HG03442 (cell line): ENCODE results near the gene AP3S2.
"Not testable (repeated sequence)": the region's sequence is repeated elsewhere in the genome, so short reads cannot be mapped to it uniquely, and the experiment has no call there.

ENCODE experiments used
- ATAC-seq: cut with Tn5 transposase; IDR thresholded peaks from one replicate; pipeline ENCODE4 v1.9.1; 2021; ENCODE audit warnings: mild to moderate bottlenecking, moderate library complexity; ENCODE audit not compliant: unreplicated experiment

AP3S2 gene

DNA sequence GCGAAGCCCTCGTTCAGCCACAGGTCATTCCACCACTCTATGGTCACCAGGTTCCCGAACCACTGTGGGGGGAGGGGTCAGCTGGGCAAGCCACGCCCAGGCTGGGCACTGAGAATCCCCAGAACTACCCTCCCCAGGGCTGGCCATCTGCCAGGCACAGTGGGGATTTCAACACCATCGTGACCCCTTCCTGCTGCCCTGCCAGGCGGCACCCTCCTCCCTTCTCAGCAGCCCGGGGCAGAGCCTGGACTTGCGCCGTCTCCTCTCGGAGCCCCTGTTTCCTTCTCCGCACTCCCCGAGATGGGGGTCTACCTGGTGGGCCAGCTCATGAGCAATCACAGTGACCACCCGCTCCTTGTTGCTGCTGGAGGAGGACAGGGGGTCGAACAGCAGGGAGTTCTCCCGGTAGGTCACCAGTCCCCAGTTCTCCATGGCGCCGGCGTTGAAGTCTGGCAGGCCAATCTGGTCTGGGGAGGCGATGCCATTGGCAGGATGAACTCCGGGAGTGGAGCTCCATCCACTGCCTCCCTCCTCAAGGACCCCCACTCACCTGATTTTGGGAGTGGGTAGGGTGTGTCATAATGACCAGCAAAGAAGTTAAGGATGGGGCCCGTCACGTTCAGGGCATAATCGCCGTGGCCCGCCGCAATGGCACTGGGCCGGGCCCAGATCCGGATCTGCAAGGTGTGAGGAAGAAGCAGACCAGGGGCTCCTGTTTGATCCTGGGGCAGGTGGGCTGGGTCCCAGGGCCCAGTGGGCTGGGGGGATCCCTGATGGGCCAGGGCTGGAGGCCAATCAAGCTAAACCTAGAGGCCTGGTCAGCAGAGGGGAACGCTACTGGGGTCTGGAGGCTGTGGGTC, 89.6 kb downstream of the AP3S2 start:
- no peak for ATAC-seq

DNA sequence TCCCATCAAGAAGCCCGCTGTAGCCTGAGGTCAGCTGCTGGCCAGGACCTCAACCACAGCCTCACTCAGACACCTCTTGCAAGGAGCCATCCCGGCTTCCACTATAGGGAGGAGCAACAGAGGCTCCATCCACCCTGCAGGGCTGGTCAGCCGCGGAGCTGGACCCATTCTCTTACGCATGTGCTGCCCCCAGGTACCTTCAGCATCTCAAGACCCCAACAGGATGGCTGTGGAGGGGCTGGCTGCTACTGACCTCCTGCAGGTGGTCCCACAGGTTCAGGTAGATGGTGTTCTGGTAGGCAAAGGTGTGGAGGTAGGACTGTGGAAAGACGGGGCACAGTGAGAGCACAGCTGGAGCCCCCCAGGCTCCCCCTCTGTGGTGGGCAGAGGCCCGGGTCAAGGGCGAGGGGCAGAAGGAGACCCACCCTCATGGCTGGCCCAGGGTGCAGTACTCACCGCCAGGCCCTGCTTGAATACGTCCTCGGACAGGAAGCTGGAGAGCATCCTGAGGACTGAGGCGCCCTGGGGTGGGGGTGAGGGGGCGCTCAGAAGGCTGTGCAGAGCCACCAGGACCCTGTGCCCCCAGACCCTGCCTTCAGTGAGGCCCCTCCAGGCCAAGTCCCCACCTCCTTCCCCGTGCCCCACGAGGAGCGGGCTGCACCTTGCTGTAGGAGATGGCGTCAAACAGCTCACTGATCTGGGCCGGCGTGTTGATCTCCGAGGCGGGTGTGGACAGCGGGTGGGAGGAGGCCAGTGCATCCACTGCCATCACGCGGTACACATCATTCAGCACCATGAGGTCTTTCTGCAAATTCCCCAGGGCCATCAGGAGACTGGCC, 90.6 kb downstream of the AP3S2 start:
- no peak for ATAC-seq

DNA sequence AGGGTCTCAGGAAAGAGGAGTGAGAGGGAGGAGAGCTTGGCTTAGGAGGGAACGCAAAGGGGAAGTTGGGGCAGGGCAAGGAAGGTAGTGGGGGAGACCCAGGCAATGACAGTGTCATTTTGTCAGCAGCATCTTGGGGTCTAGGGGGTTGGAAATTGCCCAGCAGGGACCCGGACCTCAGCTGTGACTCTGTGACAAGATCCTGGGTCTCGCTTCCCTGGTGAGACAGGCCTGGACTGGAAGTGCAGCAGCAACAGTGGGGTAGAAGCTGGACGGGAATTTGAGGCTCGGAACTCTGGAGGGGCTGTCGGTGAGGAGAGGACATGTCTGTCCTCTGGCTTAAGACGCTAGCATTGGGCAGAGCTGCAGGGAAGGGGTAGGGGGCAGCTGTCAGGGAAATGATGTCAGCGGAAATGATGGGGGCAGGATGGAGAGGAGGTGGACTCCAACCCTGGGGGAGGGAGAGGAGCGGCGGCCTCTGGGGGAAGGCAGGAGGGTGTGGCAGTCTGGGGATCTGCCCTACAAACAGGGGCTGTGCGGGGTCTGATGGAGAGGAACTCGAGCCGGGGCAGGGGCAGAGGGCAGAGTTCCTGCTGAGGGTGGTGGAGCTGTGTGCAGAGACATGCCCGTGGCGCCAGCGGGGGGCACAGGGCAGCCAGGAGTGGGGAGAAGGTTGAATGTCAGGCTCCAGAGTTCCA, 91.4 kb downstream of the AP3S2 start:
- ATAC-seq, result no peak

DNA sequence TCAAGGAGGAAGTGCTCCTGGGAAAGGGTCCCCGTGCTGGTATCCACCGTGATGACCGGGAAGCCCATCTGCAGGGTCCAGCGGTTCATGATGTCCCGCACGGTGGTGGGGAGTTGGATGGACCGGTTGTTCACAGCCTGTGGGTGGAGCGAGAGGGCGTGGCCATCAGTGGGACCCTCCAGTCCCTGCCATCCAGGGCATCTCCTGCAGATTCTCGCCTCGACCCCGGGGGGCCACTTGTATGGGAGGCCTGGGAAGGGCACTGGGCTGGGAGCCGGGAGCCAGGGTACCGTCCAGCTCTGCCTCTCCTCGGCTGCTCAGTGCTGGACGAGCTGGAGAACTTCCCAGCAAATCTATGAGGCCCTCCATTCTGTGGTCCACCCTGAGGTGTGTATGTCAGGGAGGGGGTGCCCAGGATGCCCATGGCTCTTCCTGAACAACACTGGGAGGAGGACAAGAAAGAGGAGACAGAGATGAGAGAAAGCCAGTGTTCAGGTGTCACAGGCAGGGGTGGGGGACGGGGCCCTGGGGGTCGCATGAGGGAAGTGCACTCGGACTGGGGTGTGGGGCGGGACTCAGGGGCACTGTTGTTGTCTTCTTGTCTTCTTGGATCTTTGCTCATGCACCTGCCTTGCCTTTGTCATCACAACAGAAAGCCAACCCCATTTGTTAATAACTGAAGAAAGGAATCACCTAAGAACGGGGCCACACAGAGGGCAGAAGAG, 92.2 kb downstream of the AP3S2 start:
- no peak for ATAC-seq

DNA sequence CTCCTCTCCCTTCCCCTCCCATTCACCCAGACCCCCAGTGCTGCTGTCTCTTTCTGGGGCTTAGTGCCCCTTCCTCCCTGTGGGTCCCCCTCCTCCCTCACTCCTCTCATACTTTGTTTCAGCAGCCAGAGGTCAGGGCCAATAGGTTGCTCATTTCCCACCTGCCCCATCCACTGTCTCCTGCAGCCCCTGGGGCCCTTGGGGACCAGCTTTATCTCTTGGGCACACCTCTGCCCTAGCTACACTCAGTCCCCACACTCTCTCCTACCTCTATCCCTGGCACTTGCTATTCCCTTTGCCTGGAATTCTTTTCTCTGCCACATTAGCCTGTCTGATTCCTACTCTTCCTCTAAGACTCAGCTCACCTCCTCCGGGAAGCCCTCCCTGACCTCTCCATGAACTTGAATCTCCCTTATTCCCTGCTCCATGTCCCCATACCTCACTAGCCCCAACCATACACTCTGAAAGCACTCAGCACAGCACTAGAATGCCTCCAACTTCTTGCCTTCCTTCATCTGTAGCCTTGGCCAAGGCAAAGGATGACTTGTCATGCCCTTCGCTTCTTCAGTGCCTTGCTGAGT, 93.8 kb downstream of the AP3S2 start:
- no peak for ATAC-seq

DNA sequence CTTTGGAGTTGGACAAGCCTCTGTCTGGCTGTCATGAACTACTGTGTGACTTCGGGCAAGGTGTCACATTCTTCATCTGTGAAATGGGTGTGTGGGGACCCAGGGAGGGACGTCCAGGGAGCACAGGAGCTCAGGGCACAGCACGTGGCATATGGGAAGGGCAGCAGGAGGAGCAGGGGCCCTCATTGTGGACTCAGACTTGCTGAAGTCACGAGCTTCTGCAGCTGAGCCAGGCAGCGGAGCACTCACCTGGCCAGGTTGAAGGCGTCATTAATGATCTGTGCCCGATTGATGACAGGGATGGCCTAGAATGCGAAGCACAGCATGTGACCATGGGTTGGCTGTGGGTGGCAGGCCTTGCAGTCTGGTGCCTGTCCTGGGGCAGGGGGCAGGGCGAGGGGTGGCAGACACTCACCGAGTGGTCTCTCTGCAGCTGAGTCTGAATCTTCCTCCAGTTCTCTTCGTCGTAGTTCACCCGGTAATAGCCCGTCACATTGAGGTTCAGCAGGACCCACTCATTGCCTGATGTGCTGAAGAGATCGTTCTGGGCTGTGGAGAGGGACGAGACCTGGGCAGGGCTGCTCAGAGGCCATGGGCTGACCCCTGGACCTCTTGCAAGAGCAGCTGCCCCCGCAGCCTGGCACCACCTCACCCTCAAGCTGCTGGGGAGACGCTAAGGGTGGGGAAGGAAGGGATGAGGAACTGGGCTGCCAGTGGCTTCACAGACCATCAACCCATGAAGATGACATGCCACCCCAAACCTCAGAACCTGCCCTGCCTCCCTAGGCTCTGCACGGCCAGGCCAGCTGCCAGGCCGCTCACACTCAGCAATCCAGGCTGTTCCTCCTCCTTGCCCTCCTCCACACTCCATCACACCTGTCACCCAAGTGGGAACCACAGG, 94.5 kb downstream of the AP3S2 start:
- no peak for ATAC-seq

DNA sequence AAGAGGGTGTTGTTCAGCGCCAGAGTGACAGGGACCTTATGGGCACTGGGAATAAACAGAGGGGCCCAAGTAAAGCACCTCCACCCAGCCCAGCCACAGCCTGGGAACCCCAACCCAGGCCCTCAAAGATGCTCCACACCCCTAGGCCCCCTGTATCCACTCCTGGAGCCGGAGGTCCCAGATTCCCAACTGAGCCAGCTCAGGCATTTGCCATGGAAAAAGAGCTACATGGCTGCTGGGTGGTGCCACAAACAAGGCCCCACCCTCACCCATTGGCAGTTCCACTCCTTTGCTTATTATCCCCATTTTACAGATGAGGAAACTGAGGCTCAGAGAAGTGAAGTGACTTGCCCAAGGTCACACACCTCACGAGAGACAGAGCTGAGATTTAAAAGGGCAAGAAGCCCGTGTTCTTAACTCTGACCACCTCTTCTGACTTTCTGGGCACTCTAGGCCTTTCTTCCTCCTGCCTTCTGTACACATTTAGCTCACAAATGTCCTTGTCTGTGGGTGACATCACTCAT, 96.1 kb downstream of the AP3S2 start:
- ATAC-seq, result no peak

DNA sequence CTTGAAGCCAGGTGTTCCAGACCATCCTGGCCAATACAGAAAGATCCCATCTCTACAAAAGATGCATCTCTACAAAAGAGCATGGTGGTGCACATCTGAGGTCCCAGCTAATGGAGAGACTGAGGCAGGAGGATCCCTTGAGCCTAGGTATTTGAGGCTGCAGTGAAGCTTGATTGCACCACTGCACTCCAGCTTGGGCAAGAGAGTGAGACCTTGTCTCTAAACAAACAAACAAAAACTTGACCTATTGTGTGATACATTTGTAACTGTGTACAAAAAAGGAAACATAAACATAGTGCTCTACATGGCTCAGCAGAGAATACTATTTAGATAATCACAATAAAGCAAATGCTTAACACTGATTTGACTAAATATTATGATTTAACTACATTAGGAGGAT, 97.8 kb downstream of the AP3S2 start:
- no peak for ATAC-seq

DNA sequence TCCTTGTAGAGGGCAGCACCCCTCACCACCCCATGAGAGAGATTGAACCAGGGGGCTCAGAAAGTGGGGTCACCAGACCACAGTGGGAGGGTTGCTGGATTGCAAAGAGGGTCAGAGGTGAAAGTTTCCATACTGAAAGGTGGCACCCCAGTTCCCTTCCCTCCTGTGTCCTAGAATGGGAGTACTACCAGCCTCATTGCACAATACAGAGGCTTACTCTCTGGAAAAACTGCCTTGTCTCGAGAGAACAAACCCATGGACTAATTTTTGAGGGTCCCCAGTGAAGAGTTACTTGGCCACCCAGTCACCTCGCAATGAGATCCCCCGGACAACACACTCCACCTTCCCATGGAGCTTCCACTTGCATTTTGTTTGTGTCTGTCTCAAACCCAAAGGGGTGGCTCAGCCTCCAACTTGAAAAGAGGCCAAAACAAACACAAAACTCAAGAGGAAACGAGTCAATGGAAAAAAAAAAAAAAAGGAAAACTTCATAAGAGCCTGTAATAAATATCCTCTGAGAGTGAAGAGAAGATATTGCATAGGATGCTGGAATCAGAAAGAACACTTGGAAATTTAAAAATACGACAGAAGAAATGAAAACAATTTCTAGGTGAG, 99.1 kb downstream of the AP3S2 start:
- ATAC-seq, result no peak

DNA sequence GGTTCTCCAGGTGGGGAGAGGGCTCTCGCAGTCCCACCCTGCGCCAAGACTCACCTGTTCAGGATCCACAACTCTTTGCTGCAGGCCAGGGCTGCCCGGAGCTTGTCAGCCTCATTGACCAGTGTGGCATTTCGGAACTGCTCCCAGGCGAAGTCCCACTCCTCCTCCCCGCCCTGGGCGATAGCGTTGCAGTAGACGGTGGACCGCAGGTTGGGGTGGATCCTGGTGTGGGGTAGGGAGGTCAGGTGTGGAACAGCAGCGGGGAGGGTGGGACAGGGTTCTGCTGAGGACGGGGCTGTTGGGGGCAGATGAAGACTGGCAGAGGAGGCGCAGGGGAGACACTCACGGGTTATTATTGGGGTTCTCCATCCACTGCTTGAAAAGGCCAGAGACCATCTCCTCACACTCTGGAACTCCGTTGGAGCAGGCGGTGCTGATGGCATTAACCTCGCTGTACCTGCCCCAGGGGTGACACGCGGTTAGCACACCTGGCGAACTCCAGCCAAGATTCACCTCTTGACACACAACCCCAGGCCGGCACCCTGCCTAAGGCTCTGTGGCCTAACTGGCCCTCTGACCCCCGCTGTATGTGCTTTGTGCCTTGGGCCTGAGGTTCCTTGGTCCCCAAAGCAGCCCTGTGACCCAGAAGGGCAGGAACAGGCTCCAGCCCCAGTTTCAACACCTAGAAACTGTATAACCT, 101.5 kb downstream of the AP3S2 start:
- no peak for ATAC-seq

DNA sequence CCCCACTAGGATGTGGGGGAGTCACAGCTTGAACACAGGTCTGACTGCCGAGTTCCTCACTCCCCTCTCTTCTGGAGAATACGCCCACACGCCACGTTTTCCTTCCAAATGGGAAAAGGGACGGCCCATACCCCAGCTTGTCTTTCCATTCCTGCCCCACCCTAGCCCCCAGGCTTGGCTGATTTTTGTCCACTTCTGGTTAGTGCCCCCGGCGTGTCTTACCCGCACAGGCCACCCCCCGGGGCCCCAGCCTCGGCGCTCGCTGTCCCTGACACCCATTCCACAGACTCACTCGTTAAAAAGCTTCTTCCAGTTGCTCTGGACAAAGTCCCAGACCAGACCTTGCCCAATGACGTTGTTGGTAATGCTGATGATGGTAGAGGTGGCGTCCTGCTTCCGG, 103.1 kb downstream of the AP3S2 start:
- ATAC-seq, result no peak

DNA sequence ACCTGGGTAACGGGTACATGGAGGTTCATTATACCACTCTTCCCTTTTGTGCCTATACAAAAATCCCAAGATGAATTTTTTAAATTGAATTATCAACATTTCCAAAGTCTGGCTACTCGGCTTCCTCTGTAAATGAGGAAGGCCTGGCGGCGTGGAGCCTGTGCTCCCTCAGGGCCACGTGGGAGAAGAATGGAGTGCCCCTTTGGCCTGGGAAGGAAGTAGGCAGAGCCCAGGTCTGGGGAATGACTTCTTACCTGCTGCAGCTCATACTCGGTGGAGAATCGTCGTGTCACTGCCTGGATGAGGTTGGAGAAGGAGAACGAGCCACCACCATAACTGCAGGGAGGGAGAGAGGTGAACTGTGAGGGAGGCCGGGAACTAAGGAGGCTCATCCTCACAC, 103.6 kb downstream of the AP3S2 start:
- ATAC-seq, result no peak

DNA sequence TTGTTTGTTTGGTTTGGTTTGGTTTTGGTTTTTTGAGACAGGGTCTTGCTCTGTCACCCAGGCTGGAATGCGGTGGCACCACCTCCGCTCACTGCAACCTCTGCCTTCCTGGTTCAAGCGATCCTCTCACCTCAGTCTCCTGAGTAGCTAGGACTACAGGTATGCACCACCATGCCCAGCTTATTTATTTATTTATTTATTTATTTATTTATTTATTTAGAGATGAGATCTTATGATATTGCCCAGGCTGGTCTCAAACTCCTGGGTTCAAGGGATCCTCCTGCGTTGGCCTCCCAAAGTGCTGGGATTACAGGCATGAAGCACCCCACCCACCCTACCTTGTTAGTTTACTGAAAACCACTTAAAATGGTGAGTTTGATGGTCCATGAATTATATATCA, 105.2 kb downstream of the AP3S2 start:
- ATAC-seq, result not testable (repeated sequence)

DNA sequence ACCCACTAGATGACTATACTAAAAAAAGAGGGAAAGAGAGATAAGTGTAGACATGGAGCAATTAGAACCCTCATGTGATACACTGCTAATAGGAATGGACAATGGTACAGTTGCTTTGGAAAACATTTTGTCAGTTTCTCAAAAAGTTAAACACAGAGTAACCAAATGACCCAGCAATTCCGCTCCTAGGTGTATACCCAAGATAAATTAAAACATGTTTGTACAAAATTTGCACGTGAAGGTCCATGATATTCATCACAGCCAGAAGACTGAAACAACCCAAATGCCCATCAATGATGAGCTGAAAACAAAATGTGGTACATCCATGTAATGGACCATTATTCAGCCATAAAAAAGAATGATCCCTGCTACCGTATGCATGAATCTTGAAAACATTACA, 105.8 kb downstream of the AP3S2 start:
- no peak for ATAC-seq

DNA sequence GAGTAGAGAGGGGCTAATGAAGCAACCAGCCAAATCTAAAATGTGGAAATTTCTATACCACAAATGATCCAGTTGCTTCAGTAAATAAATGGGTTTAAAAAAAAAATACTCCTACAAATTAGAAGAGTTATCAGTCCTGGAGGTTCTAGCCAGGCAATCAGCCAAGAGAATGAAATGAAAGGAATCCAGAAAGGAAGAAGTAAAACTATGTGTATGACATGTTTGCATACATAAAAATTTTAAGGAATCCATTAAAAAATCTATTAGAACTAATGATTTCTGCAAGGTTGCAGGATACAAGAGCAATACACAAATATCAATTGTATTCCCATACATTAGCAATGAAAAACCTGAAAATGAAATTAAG, 108.0 kb downstream of the AP3S2 start:
- no peak for ATAC-seq

DNA sequence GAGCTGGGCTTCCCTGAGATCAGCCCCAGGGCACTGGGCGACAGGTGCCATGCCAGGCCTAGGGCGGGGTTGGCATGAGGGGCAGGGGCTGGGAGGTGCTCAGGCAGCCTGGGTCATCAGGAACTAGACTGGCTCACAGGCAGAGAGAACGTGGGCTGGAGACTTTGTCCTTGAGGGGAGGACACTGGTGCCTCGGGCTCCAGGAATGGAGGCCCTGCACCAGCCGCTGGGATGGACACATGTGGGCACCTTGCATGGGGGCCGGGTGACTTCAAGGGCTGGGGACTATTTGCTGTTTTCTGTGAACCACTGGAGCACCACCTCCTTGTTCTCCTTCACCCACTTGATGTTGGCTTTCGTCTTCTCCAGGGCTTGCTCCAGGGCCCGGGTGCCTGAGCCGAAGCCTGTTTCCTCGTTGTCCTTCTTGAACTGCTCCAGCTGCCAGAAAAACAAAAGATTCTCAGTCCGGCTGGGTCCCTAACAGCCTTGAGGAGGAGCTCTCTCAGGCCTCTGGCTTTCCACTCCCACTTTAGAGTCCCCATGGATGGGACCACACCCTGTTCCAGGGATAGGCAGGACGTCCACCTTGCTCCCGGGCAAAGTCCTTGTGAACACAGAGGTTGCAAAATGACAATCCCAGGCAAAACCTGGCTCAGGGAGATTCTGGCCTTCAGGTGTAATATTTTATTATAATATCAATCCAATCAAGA, 108.6 kb downstream of the AP3S2 start:
- ATAC-seq, result no peak

DNA sequence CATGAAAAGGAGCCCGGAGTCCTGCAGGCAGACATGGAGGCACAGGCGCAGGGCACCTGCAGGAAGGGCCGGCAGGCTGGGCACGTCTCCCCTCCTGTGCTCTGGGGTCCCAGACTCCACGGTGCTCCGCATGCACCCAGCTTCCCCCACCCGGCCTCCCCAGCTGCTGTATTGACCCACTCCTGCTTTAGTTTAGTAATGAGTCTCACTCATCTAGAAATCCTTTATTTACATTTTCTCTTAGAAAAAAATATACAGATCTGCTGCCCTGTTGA, 109.2 kb downstream of the AP3S2 start:
- no peak for ATAC-seq
